ENCODE measurements around the gene MRNIP.

The MRNIP gene

DNA sequence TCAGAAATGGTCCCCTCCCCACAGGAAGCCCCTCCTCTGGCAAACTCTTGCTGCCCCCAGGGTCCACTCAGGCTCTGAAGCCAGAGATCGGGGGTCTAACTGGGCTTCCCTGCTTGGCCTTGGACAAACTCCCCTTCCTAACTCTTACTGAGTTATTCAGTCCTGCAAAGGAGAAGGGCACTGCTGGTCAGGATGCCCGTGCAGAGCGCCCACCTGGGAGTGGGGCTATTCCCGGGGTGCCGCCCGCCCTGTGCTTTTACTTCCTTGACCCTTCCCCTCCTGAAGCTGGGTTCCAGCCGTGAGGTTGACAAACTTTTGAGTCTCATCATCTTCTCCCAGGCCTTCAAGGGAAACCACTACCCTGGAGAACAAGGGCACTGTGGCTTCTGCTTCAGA, 44.1 kb upstream of the MRNIP start:
- TF ChIP-seq, protein P1, sequence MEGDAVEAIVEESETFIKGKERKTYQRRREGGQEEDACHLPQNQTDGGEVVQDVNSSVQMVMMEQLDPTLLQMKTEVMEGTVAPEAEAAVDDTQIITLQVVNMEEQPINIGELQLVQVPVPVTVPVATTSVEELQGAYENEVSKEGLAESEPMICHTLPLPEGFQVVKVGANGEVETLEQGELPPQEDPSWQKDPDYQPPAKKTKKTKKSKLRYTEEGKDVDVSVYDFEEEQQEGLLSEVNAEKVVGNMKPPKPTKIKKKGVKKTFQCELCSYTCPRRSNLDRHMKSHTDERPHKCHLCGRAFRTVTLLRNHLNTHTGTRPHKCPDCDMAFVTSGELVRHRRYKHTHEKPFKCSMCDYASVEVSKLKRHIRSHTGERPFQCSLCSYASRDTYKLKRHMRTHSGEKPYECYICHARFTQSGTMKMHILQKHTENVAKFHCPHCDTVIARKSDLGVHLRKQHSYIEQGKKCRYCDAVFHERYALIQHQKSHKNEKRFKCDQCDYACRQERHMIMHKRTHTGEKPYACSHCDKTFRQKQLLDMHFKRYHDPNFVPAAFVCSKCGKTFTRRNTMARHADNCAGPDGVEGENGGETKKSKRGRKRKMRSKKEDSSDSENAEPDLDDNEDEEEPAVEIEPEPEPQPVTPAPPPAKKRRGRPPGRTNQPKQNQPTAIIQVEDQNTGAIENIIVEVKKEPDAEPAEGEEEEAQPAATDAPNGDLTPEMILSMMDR (IDR thresholded peaks at IDR 0.05), result no peak

DNA sequence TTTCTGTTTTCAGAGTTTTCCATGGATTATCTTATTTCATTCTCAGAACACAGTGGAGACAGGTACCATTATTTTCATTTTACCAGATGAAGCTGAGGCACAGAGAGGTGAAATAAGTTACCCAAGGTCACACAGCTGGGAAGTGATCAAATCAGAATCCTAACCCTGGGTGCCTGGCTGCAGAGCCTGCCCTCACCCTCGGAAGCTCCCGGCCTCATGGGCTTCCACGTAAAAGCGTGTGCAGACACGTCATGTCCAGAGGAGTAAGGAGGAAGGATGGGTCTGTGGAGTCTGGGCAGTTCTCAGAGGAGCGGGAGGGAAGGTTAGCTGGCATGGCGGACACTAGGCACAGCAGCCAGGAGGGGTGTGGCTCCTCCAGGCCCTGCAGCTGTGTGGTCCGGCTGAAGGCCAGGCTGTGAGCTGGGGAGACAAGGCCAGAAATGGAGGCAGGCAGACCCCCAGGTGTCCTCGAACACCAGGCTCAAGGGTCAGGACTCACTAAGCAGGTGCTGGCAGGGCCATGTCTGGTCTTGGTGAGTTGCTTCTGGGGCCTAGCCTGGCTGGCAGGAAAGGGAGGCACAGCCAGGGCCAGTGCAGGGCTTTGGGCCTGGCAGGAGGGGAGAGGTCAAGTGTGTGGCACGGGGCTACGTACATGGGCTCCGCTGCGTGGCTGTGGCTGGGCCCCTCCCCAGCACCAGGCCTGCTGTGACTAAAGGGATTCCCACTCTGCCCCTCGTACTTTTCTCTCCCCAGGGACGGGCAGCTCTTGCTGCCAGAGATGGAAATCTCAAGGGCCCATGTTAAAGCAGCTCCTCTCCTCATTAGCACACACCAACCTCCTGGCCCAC, 43.5 kb upstream of the MRNIP start:
- TF ChIP-seq, protein P1 (IDR thresholded peaks at IDR 0.05), result no peak

DNA sequence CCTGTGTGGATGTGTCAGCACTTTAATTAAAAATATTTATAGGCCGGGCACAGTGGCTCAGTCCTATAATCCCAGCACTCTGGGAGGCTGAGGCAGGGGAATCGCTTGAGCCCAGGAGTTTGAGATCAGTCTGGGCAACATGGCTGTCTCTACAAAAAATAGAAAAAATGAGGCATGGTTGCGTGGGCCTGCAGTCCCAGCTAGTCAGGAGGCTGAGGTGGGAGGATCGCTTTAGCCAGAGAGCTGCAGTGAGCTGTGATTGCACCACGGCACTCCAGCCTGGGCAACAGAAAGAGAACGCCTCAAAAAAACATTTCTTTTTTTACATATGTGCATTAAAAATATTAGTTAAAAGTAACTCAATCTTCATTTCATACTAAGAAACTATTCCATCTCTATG, 42.8 kb upstream of the MRNIP start:
- TF ChIP-seq, protein P1 (IDR thresholded peaks at IDR 0.05), result no peak

DNA sequence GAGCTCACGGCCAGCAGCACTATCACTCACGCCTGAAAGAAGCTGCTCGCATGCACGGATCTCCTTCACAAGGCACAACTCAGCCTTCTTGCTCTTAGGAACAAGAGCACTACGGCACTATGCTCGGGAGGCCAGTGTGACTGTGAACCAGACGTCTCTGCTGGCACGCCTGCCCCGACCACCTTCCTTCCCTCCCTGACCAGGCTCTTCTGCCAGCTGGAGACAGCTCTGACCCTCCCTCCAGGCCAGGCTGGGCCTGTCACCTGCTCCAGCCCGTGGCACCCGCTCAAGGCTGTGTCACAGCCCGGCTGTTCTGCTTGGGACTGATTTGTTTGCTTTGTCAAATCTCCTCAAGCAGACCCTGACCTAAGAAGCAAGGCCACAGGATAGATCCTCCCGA, 42.1 kb upstream of the MRNIP start:
- TF ChIP-seq, protein P1 (IDR thresholded peaks at IDR 0.05), result no peak

DNA sequence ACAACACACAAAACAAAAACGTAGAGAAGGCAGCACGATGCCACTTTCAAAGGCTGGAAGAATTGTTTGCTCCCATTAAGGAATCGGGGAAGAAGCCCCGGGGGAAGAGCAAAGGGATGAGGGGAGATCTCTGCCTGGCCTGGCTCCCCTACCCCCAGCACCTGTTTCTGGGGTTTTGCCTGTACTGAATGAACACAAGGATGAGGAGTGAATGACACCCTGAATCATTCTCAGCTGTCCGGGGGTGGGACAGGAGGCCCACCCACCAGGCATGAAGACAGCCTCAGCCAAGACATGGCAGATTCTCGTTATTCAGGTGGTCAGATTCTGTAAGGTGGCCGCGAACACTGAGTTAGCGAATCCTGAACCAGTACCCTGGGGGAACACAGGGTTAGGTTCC, 41.6 kb upstream of the MRNIP start:
- TF ChIP-seq, protein P1 (IDR thresholded peaks at IDR 0.05), result no peak

DNA sequence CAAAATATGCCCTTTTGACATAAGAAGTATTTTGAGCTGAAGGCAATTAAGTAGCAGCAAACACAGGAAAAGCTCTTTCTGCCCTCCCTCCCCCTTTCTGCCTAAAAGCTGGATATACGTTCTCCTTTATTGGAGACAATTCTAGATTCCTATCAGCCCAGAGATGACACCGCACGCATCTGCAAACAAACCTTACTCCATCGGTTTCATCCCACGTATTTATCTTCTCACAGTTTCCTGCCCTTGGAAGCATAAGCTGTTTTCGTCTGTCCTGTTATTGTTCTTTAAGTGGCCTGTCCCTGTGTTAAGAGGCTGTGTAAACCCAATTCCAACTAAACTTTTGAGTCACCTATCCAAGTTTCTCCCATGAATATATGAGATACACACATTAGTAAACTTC, 37.2 kb upstream of the MRNIP start:
- TF ChIP-seq, protein P1 (IDR thresholded peaks at IDR 0.05), result no peak

DNA sequence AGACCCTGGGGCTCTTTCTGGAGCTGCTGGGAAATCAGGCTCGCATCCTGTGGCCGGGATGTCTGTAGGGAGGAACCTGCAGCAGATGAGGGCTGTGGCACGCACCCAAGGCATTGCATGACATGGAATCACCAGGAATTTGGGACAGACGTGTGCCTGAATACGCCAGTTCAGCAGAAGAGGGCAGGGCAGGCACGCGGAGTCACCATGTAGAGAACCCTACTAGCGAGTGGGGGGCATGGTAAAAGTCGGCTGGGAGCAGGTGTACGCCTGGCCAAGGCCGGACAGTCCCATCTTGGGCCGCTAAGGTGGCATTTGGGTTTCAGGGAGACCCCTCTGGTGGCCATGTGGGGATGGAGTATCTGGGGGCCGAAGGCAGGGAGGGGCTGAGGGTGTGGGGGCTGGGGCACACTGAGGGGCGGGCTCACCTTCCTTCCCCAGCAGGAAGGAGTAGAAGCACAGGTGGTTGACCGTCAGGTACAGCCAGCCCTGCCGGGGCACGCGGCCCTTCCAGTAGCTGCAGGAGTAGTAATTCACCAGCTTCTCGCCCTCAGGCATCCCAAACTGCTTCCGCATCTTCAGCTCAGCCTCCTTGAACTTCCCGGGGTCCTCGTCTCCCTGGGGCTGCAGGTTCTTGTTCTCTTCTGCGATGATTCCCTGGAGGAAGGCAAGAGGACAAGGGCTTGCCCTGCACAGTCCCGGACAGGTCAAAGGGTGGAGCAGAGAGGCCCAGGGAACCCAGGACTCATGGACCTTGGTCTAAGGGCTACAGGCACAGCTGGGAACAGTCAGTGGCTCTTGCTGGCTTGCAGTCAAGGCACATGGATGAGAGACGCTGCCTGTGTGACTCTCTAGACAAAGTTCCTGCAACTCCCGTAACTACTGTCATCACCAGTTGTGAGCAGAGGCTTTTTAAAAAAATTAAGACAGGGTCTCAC, 35.6 kb upstream of the MRNIP start:
- TF ChIP-seq, protein P1 (IDR thresholded peaks at IDR 0.05), result no peak
